Measurements from ENCODE around the gene IFT172.

The IFT172 gene

GRCh38 chr2:27494284-27494943, 4.9 kb upstream of the IFT172 start:
- peak; percentile 34 for DNase-seq

- DNase-seq: no peak
Measured at GRCh38 chr2:27493948-27494283, 4.4 kb upstream of the IFT172 start.

GRCh38 chr2:27492557-27492956, 3.0 kb upstream of the IFT172 start:
- no peak for DNase-seq

- peak; percentile 23 for DNase-seq
Measured at GRCh38 chr2:27489118-27489497, 435 bp downstream of the IFT172 start.

- DNase-seq: no peak
Measured at GRCh38 chr2:27485496-27485895, 4.0 kb downstream of the IFT172 start.

GRCh38 chr2:27471961-27472360, 17.6 kb downstream of the IFT172 start:
- no peak for DNase-seq

- DNase-seq: no peak
Measured at GRCh38 chr2:27464443-27464842, 25.1 kb downstream of the IFT172 start.

GRCh38 chr2:27461118-27461517, 28.4 kb downstream of the IFT172 start:
- DNase-seq: no peak

GRCh38 chr2:27453968-27454367, 35.6 kb downstream of the IFT172 start:
- no peak for DNase-seq

GRCh38 chr2:27451095-27451494, 38.4 kb downstream of the IFT172 start:
- no peak for DNase-seq

- no peak for DNase-seq
Measured at GRCh38 chr2:27448381-27448780, 41.2 kb downstream of the IFT172 start.

GRCh38 chr2:27446057-27446456, 43.5 kb downstream of the IFT172 start:
- DNase-seq: no peak

- DNase-seq: no peak
Measured at GRCh38 chr2:27445615-27446014, 43.9 kb downstream of the IFT172 start.

GRCh38 chr2:27445155-27445554, 44.4 kb downstream of the IFT172 start:
- no peak for DNase-seq

- DNase-seq: no peak
Measured at GRCh38 chr2:27442920-27443282, 46.6 kb downstream of the IFT172 start.

GRCh38 chr2:27441958-27442919, 47.3 kb downstream of the IFT172 start, which contains the start of gene KRTCAP3:
Gene KRTCAP3 (plus strand): TSS chr2:27442381. CDS start chr2:27442413, 32 bp downstream.
- no peak for DNase-seq

- no peak for DNase-seq
Measured at GRCh38 chr2:27441226-27441926, 48.2 kb downstream of the IFT172 start.

- no peak for DNase-seq
Measured at GRCh38 chr2:27435628-27436027, 53.9 kb downstream of the IFT172 start.

GRCh38 chr2:27431395-27431794, 58.1 kb downstream of the IFT172 start:
- DNase-seq: peak; percentile 80

GRCh38 chr2:27428978-27429541, 60.5 kb downstream of the IFT172 start:
- peak; percentile 87 for DNase-seq

- DNase-seq: peak; percentile 91
Measured at GRCh38 chr2:27428213-27428977, 61.1 kb downstream of the IFT172 start, which contains the start of gene NRBP1. Gene NRBP1 (plus strand): TSS chr2:27428631. CDS start chr2:27433274, 4,643 bp downstream.

- DNase-seq: no peak
Measured at GRCh38 chr2:27427863-27428212, 61.7 kb downstream of the IFT172 start.

Data from EL (cell line).